ENCODE measurements around the gene TRAF1.

Gene TRAF1

DNA sequence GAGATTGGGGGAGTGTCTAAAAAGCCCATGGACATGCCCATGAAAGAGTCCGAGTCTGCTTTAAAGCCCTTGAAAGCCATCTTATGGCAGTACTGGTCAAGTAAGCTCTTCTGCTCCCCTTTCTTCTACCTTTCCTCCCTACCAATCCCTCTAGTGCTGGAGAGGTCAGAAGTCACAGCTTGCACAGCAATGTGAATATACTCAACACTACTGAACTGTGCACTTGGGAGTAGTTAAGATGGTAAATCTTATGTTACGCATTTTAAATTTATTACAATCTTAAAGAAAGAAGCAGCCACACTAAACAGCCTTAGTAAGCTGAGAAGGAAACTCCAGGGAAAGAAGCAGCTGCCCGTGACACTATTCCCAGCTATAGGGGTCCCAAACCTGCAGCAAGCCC is 12.3 kb upstream of the TRAF1 start:
- Histone ChIP-seq H3K79me2 (ENCODE audit: insufficient read depth, low read length) (no peaks in the 10 kb centered on the region), H2AFZ (ENCODE audit: low read length) (no peak overlapping the region), H3K4me3 (ENCODE audit: low read length, poor library complexity, severe bottlenecking) (no peak overlapping the region), H3K9me3 (ENCODE audit: insufficient read depth, low read depth, low read length) (no peaks in the 10 kb centered on the region), H4K20me1 (ENCODE audit: insufficient read depth, low read length, poor library complexity, severe bottlenecking) (no peaks in the 10 kb centered on the region), H3K9me2 (replicated peaks; ENCODE audit: low read depth, low read length) (no peaks in the 10 kb centered on the region), H3K9ac (ENCODE audit: low read depth, low read length, poor library complexity, severe bottlenecking) (no peak overlapping the region), H3K4me2 (ENCODE audit: low read depth, low read length, poor library complexity, severe bottlenecking) (no peak overlapping the region), H3F3A (ENCODE audit: low read depth) (peaks cover 4% of the 10 kb centered on the region; the same call in 1 of the 2 replicates), H3K27me3 (ENCODE audit: insufficient read depth, low read length, poor library complexity, severe bottlenecking) (no peaks in the 10 kb centered on the region), H3K36me3 (ENCODE audit: insufficient read depth, low read length) (no peaks in the 10 kb centered on the region), H3K4me1 (ENCODE audit: insufficient read depth, low read length, poor library complexity, severe bottlenecking) (peaks cover 44% of the 10 kb centered on the region)
- TF ChIP-seq, protein P1, sequence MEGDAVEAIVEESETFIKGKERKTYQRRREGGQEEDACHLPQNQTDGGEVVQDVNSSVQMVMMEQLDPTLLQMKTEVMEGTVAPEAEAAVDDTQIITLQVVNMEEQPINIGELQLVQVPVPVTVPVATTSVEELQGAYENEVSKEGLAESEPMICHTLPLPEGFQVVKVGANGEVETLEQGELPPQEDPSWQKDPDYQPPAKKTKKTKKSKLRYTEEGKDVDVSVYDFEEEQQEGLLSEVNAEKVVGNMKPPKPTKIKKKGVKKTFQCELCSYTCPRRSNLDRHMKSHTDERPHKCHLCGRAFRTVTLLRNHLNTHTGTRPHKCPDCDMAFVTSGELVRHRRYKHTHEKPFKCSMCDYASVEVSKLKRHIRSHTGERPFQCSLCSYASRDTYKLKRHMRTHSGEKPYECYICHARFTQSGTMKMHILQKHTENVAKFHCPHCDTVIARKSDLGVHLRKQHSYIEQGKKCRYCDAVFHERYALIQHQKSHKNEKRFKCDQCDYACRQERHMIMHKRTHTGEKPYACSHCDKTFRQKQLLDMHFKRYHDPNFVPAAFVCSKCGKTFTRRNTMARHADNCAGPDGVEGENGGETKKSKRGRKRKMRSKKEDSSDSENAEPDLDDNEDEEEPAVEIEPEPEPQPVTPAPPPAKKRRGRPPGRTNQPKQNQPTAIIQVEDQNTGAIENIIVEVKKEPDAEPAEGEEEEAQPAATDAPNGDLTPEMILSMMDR (conservative IDR thresholded peaks at IDR 0.05; ENCODE audit: low read length), result no peak
- no peak for TF ChIP-seq EZH2phosphoT487 (IDR thresholded peaks at IDR 0.05; ENCODE audit: borderline replicate concordance)

DNA sequence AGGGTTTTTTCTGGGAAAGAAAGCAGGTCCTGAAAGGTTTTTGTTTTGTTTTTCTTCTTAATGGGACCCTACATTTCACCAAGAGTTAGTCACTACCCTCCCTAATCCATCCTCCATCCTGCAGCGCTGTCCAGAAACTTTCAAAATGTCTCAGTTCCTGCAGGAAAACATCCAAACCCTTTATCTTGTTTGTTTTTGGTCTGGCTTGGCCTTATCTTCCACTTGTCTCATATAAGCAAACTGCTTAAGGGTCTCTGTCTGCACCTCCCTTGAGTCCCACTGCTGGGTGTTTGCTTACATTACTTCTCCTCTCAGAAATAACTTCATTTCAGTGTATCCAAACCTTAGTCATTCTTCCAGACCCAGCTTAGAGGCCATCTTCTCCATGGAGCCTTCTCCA is 11.0 kb upstream of the TRAF1 start:
- Histone ChIP-seq H4K20me1 (ENCODE audit: insufficient read depth, low read length, poor library complexity, severe bottlenecking) (no peaks in the 10 kb centered on the region), H3K9me3 (ENCODE audit: insufficient read depth, low read depth, low read length) (no peaks in the 10 kb centered on the region), H3F3A (ENCODE audit: low read depth) (peaks cover 4% of the 10 kb centered on the region; the same call in 1 of the 2 replicates), H2AFZ (ENCODE audit: low read length) (no peak overlapping the region), H3K79me2 (ENCODE audit: insufficient read depth, low read length) (no peaks in the 10 kb centered on the region), H3K27me3 (ENCODE audit: insufficient read depth, low read length, poor library complexity, severe bottlenecking) (no peaks in the 10 kb centered on the region), H3K4me3 (ENCODE audit: low read length, poor library complexity, severe bottlenecking) (no peak overlapping the region), H3K4me1 (ENCODE audit: insufficient read depth, low read length, poor library complexity, severe bottlenecking) (peaks cover 57% of the 10 kb centered on the region), H3K4me2 (ENCODE audit: low read depth, low read length, poor library complexity, severe bottlenecking) (no peak overlapping the region), H3K9me2 (replicated peaks; ENCODE audit: low read depth, low read length) (no peaks in the 10 kb centered on the region), H3K9ac (ENCODE audit: low read depth, low read length, poor library complexity, severe bottlenecking) (peak overlapping the region; percentile 70), H3K36me3 (ENCODE audit: insufficient read depth, low read length) (no peaks in the 10 kb centered on the region)
- TF ChIP-seq, protein P1 (conservative IDR thresholded peaks at IDR 0.05; ENCODE audit: low read length), result no peak
- no peak for TF ChIP-seq EZH2phosphoT487 (IDR thresholded peaks at IDR 0.05; ENCODE audit: borderline replicate concordance)

DNA sequence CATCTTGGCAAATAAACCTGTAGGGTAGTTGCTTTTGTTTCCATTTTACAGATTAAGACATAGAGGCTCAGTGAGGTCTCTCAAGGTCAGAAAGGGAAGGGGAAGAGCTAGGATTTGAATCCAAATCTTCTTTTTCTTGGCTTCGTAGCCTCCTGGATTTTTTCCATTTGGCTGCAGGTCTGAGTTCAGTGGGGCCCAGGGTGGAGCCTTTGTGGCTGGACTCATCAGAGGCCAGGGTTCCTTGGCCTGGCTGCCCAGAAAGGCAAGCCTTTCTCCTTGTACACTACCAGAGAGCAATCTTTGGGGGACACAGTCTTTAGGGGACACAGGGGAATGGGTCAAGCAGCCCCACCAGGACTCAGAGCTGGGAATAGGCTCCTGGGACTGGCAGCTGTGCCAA is 10.5 kb upstream of the TRAF1 start:
- H3K9me2 ChIP-seq (replicated peaks; ENCODE audit: low read depth, low read length), result no peaks in the 10 kb centered on the region
- no peaks in the 10 kb centered on the region for H3K36me3 ChIP-seq (ENCODE audit: insufficient read depth, low read length)
- no peaks in the 10 kb centered on the region for H3K27me3 ChIP-seq (ENCODE audit: insufficient read depth, low read length, poor library complexity, severe bottlenecking)
- peak overlapping the region; percentile 70 for H3K9ac ChIP-seq (ENCODE audit: low read depth, low read length, poor library complexity, severe bottlenecking)
- H3K79me2 ChIP-seq (ENCODE audit: insufficient read depth, low read length), result no peaks in the 10 kb centered on the region
- H2AFZ ChIP-seq (ENCODE audit: low read length), result no peak overlapping the region
- peaks cover 61% of the 10 kb centered on the region for H3K4me1 ChIP-seq (ENCODE audit: insufficient read depth, low read length, poor library complexity, severe bottlenecking)
- no peak overlapping the region for H3K4me3 ChIP-seq (ENCODE audit: low read length, poor library complexity, severe bottlenecking)
- H4K20me1 ChIP-seq (ENCODE audit: insufficient read depth, low read length, poor library complexity, severe bottlenecking), result no peaks in the 10 kb centered on the region
- H3F3A ChIP-seq (ENCODE audit: low read depth), result peaks cover 4% of the 10 kb centered on the region; the same call in 1 of the 2 replicates
- TF ChIP-seq, protein P1 (conservative IDR thresholded peaks at IDR 0.05; ENCODE audit: low read length), result no peak
- TF ChIP-seq EZH2phosphoT487 (IDR thresholded peaks at IDR 0.05; ENCODE audit: borderline replicate concordance), result no peak
- H3K9me3 ChIP-seq (ENCODE audit: insufficient read depth, low read depth, low read length), result no peaks in the 10 kb centered on the region
- H3K4me2 ChIP-seq (ENCODE audit: low read depth, low read length, poor library complexity, severe bottlenecking), result peak overlapping the region; percentile 76
